HG03442 (cell line): ENCODE results near the gene CD151.

ENCODE experiments used
- ATAC-seq: cut with Tn5 transposase; IDR thresholded peaks from one replicate; pipeline ENCODE4 v1.9.1; 2021; ENCODE audit warnings: mild to moderate bottlenecking, moderate library complexity; ENCODE audit not compliant: unreplicated experiment

Gene CD151

GRCh38 chr11:832529-833113 lies at the start of gene CD151:
CD151 (plus strand) TSS chr11:832952; CDS start chr11:836070, 3,118 bp downstream.
- ATAC-seq: peak; percentile 37

- ATAC-seq: no peak
Observed at GRCh38 chr11:783581-784015, 49.2 kb upstream of the CD151 start.

GRCh38 chr11:786235-787083 lies 46.3 kb upstream of the CD151 start:
- ATAC-seq: no peak

- no peak for ATAC-seq
Observed at GRCh38 chr11:787084-787675, 45.6 kb upstream of the CD151 start.

GRCh38 chr11:788009-788640 lies 44.6 kb upstream of the CD151 start:
- ATAC-seq: no peak

- no peak for ATAC-seq
Observed at GRCh38 chr11:788953-789940, 43.5 kb upstream of the CD151 start.

- ATAC-seq: no peak
Observed at GRCh38 chr11:789943-790342, 42.8 kb upstream of the CD151 start, which contains the start of gene CEND1. CEND1 (minus strand) TSS chr11:790090; CDS start chr11:788576, 1,514 bp downstream.

GRCh38 chr11:790721-791564 lies 41.8 kb upstream of the CD151 start:
- ATAC-seq: no peak

- no peak for ATAC-seq
Observed at GRCh38 chr11:791658-792534, 40.9 kb upstream of the CD151 start.

GRCh38 chr11:792535-792821 lies 40.3 kb upstream of the CD151 start:
- no peak for ATAC-seq

GRCh38 chr11:792873-793272 lies 39.9 kb upstream of the CD151 start:
- ATAC-seq: no peak

- no peak for ATAC-seq
Observed at GRCh38 chr11:793556-793955, 39.2 kb upstream of the CD151 start.

- no peak for ATAC-seq
Observed at GRCh38 chr11:794013-794765, 38.6 kb upstream of the CD151 start.

GRCh38 chr11:794766-795633 lies 37.8 kb upstream of the CD151 start:
- ATAC-seq: no peak

- no peak for ATAC-seq
Observed at GRCh38 chr11:795634-796564, 36.9 kb upstream of the CD151 start.
